Placental epithelial cell (primary cell): ENCODE measurements around the gene F2RL1. TPM values are rescaled to one million over a fixed set of nuclear protein-coding genes. Genes with fewer than 3 reads are reported as not detected.

Experiments used
- small RNA-seq: library from RNA; depleted of rRNA; stranded (forward); fragments of <200 nt; gene quantifications from one replicate; pipeline ENCODE3, GENCODE V24; 2012
- total RNA-seq: library from RNA; depleted of rRNA; stranded (reverse); fragments of >200 nt; gene quantifications from 2 replicates; pipeline ENCODE4 v1.2.3, GENCODE V29; 2012

Gene F2RL1, protein sequence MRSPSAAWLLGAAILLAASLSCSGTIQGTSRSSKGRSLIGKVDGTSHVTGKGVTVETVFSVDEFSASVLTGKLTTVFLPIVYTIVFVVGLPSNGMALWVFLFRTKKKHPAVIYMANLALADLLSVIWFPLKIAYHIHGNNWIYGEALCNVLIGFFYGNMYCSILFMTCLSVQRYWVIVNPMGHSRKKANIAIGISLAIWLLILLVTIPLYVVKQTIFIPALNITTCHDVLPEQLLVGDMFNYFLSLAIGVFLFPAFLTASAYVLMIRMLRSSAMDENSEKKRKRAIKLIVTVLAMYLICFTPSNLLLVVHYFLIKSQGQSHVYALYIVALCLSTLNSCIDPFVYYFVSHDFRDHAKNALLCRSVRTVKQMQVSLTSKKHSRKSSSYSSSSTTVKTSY
- total RNA-seq, result 2.0 and 2.8 TPM in 2 replicates

DNA sequence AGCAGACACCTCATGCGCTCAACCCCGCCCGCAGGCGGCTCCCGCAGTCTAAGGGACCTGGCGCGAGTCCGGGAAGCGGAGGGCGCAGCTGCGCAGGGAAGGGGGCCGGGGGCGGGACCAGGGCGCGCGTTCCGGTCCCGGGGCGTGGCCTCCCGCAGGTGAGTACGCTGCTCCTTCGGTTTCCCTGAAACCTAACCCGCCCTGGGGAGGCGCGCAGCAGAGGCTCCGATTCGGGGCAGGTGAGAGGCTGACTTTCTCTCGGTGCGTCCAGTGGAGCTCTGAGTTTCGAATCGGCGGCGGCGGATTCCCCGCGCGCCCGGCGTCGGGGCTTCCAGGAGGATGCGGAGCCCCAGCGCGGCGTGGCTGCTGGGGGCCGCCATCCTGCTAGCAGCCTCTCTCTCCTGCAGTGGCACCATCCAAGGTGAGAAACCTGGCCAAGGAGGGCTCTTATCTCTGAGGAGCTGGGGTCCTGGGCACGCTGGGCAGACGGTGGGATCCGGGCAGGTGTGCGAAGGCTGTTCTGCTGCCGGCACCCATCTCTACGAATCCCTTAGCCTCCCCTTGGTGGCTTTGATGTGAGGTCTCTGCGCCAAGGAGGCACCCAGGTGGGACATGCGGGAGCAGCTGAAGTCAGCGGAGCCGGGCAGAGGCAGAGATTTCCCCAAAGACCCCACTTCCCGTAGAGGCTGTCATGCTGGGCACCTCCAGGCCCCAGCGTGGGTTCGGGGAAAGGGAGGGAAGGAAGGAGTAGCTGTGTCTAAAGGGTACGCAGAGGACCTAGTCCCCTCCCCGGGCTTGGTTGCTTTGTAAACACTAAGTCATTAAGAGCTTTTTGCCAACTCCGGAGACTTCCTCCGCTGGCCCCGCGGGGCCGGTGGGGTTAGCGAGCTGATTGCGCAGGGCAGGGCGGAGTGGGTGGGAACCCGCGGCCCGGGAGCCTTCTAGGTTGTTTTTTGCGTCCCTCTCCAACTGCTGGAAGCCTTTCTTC, at the start of gene F2RL1:
Gene F2RL1, plus strand, starts transcription at position 187 of the 988 bp plus-strand sequence. Its CDS starts 153 bp downstream, at position 340.

DNA sequence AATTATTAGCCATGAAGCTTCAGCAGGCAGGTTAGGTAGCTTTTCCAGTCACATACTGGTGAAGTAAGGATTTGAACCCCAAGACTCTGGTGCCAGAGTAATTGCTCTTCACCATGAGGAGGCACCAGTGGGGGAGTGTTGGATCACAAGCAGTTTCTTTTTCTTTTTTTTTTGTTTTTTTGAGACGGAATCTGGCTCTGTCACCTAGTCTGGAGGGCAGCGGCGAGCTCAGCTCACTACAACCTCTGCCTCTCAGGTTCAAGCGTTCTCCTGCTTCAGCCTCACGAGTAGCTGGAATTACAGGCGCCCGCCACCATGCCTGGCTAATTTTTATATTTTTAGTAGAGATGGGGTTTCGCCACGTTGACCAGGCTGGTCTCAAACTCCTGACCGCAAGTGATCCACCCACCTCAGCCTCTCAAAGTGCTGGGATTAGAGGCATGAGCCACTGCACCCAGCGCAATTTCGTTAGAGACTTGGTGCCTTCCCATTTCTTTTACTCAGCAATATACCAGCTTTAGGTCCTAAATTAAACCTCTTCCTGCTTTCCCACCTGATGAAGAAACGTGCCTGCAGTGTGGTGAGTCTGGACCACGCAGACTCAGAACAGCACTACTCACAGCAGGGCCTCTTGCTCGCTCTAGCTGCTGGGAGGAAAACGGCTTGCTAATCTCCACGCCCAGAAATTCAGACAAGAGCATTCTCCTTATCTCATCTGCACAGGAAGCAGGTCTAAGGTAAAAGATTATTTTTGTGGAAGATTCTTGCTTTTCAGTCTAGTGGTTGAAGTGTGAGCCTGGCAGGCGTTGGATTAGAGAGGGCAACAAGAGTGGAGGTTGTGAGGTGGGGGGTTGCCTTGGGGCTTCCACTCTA, 30.8 kb downstream of the F2RL1 start, which contains the start of gene S100Z:
Gene S100Z, plus strand, starts transcription at position 596 of the 873 bp plus-strand sequence. CDS start 25,346 bp downstream, outside the sequence.

Small RNA genes within 50 kb of the gene (small RNA-seq; reads per million reads assigned to genes)
- not detected for gene RN7SL208P

Other genes with a start within 250 kb of the F2RL1 start
- under 0.01 TPM in 1 of 2 replicates, not detected in the other for gene F2RL2, start 195.6 kb upstream of the F2RL1 start, total RNA-seq
- 0.11 and 0.39 TPM in 2 replicates for gene F2R, start 102.9 kb upstream of the F2RL1 start, total RNA-seq
- not detected in 2 replicates for gene S100Z, start 31.0 kb downstream of the F2RL1 start, total RNA-seq
- gene CRHBP, start 134.0 kb downstream of the F2RL1 start, total RNA-seq, result not detected in 2 replicates
- 18.1 and 20.6 TPM in 2 replicates for gene AGGF1, start 211.4 kb downstream of the F2RL1 start, total RNA-seq